Lower leg skin (tissue), 3 donors: Measurements from ENCODE around the gene DGKH.

Source experiments
- POLR2A ChIP-seq, 2 donors: fragments of 450-650 bp; IDR thresholded peaks; one replicate each; pipeline ENCODE4 v1.6.1; 2016 to 2017; ENCODE audit warnings: antibody characterized with exemption in 2 of 2, mild to moderate bottlenecking in 1 of 2, moderate library complexity in 1 of 2
- TF ChIP-seq, protein P1 (sequence below), 3 donors: fragments of 450-650 bp; IDR thresholded peaks; one replicate each; pipeline ENCODE4 v1.5.1; 2016; ENCODE audit warnings: antibody characterized with exemption in 3 of 3, mild to moderate bottlenecking in 3 of 3, moderate library complexity in 2 of 3

DNA sequence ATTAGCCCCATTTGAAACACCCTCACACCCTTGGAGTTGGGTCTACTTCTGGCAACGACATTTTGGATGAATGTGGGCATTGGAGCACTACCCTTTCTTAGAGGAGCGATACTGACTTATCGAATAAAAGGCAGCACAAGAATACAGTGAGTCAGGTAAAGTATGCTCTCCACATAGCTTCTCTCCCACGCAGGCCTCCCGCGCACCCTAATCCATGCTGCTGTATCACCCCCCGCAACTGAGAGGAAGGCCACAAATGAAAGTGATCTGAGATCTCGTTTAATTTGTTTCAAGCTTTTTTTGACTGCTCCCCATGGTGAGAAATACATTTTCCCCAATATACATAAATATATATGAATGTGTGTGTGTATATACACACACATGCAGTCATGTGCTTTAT lies 198.1 kb downstream of the DGKH start:
- TF ChIP-seq, protein P1, sequence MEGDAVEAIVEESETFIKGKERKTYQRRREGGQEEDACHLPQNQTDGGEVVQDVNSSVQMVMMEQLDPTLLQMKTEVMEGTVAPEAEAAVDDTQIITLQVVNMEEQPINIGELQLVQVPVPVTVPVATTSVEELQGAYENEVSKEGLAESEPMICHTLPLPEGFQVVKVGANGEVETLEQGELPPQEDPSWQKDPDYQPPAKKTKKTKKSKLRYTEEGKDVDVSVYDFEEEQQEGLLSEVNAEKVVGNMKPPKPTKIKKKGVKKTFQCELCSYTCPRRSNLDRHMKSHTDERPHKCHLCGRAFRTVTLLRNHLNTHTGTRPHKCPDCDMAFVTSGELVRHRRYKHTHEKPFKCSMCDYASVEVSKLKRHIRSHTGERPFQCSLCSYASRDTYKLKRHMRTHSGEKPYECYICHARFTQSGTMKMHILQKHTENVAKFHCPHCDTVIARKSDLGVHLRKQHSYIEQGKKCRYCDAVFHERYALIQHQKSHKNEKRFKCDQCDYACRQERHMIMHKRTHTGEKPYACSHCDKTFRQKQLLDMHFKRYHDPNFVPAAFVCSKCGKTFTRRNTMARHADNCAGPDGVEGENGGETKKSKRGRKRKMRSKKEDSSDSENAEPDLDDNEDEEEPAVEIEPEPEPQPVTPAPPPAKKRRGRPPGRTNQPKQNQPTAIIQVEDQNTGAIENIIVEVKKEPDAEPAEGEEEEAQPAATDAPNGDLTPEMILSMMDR (IDR thresholded peaks at IDR 0.05): no peak
- TF ChIP-seq POLR2A (IDR thresholded peaks at IDR 0.05): no peak
